ENCODE data around the gene CCT7.

CCT7 gene

DNA sequence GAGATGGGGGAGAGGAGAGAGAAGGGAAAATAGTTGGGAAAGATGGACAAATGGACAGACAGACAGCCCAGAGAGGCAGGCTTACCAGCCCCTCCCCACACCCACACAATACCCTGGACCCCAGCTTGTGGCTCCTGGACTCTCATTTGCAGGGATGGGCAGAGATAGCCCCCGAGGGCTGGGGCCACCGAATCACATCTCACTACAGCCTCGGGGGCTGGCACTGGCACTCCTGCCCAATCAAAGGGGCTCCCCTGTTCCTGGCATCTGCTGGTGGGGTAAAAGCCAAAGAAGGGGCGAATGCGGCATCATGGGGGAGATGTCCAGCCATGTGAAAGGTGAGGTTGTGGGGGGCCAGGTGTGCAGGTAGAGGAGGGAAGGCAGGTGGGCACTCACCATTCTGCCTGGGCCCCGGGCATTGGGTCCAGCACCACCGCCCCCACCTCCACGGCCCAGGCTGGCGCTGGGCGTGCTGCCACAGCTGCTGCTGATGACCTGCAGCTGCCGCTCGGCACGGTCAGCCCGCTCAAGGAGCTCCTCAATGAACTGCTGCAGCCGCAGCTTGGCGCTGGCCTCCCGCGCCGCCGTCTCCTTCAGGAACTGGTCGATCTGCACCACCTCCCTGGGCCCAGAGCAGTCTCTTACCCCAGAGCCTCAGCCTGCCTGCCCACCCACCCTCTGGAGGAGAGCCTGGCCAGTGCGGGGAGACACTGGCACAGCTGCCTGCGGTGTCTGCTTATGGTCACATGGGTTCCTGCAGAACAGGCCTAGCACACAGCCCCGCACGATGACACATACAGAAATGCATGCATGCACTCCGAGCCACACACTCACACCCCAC lies 32.2 kb downstream of the CCT7 start:
- in situ Hi-C loops (cut with MboI; ENCODE audit: low sequenced_read_pairs), result no loop called here

DNA sequence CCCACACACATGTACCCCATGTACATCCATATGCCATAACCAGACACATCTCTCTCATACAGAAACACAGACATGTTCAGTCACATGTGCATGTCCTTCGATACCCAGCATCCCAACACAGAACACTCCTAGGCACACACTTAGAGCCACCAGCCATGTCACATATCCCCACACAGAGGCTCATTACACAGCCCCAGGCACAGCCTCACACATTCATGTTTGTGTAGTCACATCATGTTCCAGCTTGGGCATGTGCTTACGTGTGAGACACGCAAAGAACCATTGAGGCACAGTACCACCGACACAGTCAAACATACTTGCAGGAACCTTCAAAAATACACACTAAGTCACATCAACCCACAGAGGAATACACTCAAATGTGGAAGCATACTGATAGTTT lies 32.9 kb downstream of the CCT7 start:
- in situ Hi-C loops (cut with MboI; ENCODE audit: low sequenced_read_pairs), result no loop called here

DNA sequence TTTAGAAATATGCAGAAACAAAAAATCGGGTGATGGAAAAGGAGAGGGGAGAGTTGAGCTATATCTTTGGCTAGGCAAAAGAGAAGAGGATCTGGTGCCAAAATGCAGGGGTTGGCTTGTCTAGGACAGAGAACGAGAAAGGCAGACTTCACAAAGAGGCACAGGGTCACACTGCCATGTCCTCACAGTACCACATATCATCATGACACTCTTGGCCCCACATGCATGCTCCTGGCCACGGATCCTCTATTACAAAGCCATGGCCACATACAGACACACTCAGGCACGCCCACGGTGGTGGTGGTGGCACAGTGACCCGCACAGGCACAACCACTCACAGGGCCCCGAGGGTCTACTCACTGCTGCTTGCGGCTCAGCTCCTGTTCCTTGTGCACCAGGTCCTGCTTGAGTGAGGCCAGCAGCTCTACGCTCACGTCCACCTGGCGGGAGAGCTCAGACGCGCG lies 34.3 kb downstream of the CCT7 start:
- in situ Hi-C loops (cut with MboI; ENCODE audit: low sequenced_read_pairs), result no loop called here

DNA sequence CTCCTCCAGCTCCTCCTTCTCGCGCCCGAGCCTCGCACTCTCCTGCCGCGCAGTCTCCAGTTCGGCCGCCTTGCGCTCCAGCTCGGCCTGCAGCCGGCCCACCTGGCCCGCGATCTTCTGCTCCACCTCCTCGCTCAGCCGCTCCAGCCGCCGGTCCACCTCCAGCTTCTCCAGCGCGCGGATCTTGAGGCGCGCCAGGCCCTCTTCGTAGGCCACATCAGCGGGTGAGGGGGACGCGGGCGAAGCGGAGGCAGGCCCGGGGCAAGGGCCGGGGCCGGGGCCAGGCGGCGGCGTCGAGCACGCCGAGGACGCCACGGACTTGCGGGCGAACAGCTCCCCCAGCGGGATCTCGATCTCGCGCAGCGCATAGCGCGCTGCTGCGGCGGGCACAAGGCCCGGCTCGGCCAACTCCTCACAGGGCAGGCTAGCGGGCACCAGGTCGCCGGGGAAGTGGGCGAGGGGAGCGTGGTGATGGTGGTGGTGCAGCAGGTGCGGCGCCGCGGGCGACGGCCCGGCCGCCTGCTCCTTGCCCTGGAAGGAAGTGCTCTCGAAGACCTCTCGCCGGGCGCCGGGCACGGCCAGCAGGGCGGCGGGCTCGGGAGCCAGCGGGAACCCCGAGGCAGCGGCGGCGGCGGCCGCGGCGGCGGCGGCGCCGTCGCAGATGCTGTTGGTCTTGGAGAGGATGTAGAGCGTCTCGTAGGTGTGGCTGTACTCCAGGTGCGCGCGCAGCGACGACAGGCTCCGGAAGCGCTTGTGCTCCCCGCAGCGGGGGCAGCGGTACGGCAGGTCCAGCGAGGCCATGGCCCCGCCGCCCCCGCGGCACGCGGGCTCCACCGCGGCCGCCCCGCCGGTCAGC lies 35.0 kb downstream of the CCT7 start:
- in situ Hi-C loops (cut with MboI; ENCODE audit: low sequenced_read_pairs), result no loop called here

DNA sequence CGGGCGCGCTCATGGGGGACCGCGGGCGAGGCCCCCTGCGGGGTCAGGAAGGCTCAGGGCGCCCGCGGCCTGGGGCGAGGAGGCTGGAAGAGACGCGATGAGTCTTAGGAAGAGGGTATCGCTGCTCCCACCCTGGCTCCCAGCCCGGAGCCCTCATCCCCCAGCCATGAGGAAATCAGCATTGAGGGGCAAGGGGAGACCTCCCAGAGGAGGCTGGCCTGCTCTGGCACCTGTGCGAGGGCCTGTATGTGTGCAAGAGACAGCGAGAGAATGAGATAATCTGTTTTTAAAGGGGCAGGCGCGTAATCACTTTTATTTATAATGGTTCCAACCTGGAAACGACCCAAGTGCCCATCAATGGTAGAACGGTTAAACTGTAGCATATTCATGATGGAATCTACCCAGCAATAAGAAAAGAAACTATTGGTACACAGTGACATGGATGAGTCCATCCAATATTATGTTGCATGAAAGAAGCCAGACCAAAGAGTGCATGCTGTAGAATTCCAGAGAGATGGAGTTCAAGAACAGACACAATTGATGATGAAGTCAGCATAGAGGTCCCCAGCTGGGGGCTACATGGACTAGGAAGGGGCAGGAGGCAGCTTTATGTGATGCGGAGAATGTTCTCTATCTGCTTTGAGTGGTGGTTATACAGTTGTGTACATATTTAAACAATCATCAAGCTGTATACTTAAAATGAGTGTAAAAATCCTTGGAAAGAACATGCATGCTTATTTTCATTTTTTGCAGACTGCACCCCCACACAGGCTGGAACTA lies 35.8 kb downstream of the CCT7 start:
- in situ Hi-C loops (cut with MboI; ENCODE audit: low sequenced_read_pairs), result no loop called here

DNA sequence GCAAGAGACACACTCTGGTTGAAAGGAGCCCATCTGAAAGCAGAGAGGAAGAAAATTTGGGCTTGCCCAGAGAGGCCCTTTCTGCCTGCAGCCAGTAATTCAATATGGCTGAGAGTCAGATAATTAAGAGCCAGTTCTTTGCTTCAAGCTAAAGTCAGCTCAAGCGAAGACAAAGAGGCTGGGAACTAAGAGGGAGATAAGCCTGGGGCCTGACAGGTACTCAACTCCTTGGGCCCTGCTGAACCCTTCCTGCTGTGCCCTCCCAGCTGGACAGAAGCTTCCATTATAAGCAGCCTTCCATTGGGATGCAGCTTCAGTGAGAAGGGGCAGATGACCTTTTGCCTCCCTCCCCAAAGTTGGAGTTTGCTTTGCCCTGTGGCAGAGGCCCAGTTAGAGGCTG lies 38.2 kb downstream of the CCT7 start:
- in situ Hi-C loops (cut with MboI; ENCODE audit: low sequenced_read_pairs), result no loop called here

DNA sequence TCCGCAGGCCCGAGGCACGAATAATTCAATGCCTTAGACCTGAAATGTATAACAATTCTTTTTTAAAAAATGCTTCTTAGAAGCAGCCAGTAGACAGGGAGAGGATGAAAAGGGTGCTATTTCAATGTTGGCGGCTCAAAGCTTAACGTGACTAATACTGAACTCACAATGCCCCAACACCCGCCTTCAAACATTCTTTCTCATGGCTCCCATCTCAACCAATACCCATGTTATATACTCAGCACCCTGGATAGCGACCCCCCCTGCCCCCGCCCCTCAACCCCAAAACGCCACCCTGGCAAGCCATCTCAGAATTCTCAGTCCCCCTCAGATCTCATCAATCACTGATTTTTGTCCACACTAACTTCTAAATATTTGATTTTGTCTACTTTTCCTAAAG lies 45.7 kb downstream of the CCT7 start:
- in situ Hi-C loops (cut with MboI; ENCODE audit: low sequenced_read_pairs), result no loop called here

DNA sequence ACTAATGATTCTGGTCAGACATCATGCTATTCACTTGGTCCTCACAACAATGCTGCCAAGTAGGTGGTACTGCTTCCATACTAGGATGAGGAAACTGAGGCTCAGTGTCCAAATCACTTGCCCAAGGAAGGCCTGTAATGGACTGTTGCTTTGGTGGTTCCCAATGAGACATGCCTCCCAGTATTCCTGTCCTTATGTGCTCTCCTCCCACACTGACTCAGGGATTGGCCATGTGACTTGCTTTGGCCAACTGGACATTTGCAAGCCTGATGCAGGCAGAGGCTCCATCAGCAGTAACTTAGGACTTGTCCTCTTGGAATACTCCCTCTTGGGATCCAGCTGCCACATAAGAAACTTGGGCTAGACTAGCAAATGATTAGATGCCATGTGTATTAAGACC lies 47.1 kb downstream of the CCT7 start:
- in situ Hi-C loops (cut with MboI; ENCODE audit: low sequenced_read_pairs), result no loop called here

DNA sequence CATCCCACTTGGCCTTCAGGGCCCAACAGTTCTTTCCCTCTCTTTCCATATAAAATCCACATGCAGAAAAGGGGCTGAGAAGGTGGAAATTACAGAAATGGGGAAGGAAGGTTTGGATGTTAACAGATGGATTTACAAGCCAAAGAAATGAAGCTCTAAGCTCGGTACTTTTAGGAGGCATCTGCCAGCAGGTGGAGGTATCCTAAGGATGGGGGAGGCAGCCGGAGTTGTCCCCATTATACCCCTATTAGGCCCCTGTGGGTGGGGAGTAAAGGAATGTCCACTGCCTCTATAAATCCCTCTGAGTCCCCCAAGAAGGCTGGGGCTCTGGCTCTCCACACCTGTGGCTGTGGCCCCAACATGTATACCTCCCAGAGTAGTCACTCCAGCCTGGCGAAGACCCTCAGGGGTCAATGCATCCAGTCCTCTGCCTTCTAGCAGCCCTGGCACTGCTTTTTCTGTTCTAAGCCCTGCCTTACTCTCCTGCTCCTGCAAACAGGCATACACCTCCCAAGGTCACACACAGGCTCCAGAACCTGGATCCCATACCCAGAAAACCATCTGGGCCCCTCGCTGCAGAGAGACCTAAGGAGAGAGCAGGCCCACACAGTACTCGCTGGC lies 48.9 kb downstream of the CCT7 start:
- in situ Hi-C loops (cut with MboI; ENCODE audit: low sequenced_read_pairs), result no loop called here

DNA sequence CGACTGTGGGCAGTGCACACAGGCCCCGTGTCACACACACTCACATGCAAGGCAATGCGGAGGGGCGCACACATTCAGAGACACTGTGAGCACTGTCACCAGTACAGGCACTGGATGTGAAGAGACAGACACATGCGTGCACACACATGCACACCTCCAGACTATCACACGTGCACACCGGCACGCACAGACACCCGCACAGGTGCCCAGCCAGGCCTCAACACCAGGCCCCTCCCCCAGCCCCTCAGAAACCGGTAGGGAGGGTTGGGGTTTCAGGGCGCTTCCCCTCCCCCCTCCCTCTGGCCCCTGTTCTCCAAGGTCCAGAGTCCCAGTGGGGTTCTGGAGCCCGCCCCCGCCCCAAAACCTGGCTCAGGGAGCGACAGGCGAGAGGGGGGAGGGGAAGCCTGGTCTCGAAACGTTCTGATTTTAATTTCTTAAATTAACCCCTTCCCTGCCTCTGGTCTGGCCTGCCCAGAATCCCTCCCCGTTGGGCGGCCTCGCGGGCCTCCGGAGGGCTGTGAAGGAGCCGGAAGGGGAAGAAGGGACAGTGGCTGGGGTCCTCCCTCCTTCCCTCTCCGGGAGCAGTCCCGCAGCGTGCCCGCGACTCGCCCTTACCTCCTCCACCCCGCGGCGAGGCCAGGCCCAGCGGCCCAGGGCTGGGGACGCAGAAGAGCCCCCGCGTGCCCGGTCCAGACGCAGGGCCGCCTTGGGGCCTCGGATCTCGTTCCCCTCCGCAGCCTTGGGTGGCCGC lies 49.6 kb downstream of the CCT7 start:
- in situ Hi-C loops (cut with MboI; ENCODE audit: low sequenced_read_pairs), result no loop called here

DNA sequence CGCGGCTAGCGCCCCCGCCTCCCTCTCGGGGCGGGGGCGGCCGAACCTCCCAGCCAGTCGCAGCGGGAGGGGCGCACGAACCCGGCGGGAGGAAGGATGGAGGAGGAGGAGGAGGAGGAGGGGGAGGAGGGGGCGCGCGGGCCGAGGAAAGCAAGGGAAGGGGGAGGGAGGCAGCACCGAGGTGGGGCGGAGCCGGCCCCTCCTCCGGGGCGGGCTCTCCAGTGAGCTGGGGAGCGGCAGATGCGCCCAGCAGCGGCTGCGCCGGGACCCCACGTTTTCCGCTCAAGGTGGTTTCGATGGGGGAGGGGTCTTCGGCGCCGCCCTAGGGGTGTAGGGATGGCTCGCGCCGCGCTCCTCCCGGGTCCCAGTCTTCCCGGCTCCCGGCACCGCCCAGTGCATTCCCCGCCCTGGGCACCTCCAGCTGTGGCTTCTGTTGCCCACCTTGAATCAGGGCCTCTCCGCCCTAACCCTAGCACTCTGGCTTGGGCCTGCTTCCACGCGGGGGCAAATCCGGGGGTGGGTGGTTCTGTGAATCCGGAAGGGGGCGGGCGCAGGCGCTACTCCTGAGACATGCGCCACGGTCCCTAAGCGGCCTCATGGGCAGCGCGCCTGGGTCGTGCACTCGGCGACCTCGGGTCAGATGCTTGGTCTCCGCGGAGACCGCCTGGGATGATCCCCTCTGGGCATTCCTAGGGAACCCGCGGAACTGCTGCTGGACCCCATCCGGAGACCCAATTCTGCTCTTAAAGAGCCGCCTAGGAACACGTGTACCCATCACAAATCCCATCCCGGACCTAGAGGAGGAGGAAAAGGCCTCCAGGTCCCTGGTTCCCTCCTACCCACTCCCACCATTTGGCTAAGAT lies 50.4 kb downstream of the CCT7 start, which contains the start of gene FBXO41:
TSS of gene FBXO41 (minus strand) at position 183 of the 863 bp plus-strand sequence. CDS start 14,848 bp downstream, outside the sequence.
- in situ Hi-C loops (cut with MboI; ENCODE audit: low sequenced_read_pairs), result no loop called here

DNA sequence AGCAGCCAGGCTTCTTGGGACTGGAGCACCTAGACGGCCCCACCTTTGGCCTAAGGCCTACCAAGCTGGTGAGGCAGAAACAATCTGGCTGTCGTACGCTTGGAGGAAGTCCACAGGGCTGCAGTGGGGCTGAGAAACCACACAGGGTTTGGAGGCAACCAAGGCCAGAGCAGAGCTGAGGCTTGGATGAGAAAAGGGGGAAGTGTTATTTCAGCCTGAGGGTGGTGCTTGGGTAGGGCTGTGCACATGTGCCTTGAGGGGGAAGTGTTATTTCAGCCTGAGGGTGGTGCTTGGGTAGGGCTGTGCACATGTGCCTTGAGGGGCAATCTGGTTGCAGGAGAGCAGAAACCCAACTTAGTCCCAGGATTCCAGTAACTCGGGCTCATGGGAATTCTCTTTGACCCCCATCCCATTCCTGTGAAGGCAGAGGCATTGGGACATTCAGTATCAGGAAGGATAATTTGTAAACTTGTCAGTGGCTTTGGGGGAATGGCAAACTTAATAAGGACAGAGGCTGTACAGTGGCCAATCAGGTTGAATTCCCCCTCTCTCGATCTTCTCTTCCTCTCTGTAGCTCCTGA lies 51.1 kb downstream of the CCT7 start:
- in situ Hi-C loops (cut with MboI; ENCODE audit: low sequenced_read_pairs), result no loop called here

DNA sequence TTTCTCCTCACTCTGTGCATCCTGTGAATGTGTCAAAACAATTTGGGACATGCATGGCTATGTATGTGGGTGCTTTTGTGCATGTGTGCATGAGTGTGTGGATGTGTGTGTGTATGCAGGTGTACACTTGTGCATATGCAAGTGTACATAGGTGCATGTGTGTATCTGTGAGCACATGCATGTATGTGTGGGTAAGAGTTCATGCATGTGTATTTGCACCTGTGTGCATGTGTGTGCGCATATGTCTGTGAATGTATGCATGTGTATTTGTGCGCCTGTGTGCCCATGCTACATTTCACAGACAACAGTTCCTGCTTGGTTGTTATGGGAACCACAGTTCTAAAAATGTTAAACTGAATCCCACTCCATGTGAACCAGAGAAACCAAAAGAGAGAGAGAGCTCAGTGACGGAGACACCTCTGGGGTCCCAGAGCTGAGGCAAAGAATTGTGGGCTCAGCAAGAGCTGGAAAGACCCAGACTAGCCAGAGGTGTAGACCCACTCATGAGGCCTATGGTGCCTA lies 52.1 kb downstream of the CCT7 start:
- in situ Hi-C loops (cut with MboI; ENCODE audit: low sequenced_read_pairs), result no loop called here

DNA sequence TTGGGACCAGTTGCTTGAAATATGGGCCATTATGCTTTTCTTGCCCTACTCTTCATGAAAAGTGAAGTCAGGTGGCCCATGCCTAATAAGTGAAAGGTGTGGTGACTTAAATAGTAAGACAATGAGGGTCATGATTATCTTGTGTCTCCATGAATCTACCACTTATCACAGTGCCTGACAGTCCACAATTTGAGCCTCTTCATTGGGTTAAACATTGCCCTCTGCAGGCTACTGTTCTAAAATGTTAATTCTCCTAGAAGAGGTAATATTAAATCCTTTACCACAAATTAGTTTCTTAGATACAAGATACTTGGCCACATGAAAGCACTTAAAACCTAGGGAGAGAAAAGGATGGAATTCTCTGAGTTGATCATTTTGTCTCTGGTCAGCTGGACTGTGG lies 55.2 kb downstream of the CCT7 start:
- in situ Hi-C loops (cut with MboI; ENCODE audit: low sequenced_read_pairs), result no loop called here

DNA sequence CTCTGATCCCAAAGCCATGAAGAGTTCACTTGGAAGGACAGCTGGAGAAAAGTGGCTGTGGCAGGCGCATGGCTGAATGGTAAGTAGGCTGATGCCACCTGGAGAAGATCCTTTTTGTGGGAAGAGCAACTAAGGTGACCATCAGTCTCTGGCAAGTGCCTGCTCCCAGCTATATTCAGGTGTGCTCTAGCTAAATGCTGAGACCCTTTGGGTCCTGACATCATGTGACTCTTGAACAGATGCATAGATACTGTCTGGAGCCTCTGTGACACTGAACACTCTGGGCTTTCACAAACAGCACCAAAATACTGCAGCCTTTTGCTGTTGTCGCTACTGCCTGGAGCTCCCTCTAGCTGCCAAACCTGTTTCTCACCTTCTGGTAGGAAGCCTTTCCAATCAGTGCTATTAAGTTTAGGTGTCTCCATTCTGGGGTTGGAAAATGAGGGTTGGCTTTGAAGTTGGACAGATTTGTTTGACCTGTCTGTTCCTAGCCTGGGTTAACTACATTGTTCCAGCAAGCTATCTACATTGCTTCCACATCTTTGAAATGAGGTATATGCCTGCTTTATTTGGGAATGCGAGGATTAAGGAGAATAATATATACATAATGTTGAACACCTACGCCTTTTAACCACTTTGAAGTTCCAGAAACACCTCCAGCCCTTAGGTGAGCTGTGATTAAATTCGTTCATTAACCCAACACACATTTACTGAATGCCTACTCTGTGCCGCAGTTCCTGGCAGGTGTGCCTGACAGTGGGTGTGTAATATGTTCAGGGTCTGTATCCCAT lies 56.1 kb downstream of the CCT7 start:
- in situ Hi-C loops (cut with MboI; ENCODE audit: low sequenced_read_pairs), result no loop called here

DNA sequence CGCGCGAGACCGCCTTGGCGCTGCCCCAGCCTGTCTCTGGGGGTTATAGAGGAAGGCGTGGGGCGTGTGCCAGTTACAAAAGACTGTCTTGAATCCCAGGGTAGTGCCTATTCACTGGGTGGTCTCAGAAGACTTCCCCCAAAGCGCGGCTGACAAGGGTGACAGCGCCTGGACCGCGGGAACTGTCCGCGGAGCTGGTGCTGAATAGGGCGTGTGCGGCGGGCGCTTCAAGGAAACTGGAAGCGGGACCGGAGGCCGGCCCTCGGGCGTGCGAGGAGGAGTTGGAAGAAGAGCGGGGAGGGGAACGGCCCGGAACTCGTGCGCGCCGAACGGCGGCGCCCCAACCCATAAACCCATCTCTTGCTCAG lies 57.0 kb downstream of the CCT7 start:
- in situ Hi-C loops (cut with MboI; ENCODE audit: low sequenced_read_pairs), result no loop called here

DNA sequence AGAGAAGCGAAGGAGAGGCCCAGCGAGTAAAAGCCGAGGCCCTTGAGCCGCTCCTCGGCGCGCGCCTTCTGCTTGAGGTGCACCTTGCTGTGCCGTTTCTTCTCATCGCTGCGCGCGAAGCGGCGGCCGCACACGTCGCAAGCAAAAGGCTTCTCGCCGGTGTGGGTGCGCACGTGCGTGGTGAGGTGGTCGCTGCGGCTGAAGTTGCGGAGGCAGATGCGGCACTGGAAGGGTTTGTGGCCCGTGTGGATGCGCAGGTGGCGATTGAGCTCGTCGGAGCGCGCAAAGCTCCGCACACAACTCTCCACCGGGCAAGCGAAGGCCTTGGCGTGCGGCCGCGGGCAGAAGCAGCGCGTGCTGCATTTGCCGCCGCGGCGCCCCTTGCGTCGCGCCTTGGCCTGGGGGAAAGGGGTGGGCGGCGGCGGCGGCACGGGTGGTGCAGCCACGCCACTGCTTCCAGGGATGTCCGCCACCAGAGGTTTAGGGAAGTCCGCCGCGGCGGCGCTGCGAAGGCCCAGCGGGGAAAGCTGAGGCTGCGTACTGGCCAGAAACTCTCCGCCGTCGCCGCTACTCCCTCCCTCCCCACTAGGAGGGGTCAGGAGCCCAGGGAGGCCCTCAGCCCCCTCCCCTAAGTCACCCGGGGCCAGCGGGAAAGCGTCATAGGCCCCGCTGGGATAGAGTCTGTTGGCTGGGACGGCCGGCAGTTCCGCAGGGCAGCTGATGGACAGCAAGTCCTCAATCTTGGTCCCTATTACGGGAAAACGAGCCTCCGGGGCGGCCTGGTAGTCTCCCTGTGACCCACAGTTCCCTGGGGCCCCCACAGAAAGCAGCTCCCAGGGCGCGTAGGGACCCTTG lies 57.6 kb downstream of the CCT7 start:
- in situ Hi-C loops (cut with MboI; ENCODE audit: low sequenced_read_pairs), result no loop called here

All from hTERT RPE-1 (cell line).